ENCODE results near the gene NCAPD3. TPM values are rescaled to one million over a fixed set of nuclear protein-coding genes. Genes with fewer than 3 reads are reported as not detected.
A peak's percentile ranks its signal among the peaks of the same experiment; 100 is the strongest.

Gene NCAPD3
- total and polyA plus RNA-seq, 12 donors, result 6.0 to 25.6 (median 16.7) TPM

DNA sequence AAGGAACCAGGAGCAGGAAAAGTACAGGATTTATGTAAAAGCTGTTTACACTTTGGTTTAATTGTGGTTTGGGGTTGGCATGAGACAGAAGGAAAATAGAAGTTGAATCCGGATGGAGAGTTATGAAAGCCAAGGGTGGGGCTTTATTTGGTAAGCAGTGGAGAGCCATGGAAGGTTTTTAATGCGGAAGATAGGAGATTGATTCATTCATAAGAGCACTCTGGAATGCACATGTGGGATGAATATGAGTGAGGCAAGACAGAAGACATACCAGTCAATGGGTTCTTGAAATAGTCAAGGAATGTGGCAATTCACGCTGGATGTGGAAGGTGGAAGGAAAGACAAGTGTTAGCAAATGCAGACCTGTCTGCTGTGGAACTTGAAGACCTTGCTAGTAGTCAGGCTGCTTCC is 43.1 kb upstream of the NCAPD3 start:
- no peak overlapping the region for H3K27ac ChIP-seq
- intact Hi-C loops (cut with DNase I), result no loop called here
- TF ChIP-seq POLR2A (IDR thresholded peaks at IDR 0.05), result no peak
- TF ChIP-seq, protein P1, sequence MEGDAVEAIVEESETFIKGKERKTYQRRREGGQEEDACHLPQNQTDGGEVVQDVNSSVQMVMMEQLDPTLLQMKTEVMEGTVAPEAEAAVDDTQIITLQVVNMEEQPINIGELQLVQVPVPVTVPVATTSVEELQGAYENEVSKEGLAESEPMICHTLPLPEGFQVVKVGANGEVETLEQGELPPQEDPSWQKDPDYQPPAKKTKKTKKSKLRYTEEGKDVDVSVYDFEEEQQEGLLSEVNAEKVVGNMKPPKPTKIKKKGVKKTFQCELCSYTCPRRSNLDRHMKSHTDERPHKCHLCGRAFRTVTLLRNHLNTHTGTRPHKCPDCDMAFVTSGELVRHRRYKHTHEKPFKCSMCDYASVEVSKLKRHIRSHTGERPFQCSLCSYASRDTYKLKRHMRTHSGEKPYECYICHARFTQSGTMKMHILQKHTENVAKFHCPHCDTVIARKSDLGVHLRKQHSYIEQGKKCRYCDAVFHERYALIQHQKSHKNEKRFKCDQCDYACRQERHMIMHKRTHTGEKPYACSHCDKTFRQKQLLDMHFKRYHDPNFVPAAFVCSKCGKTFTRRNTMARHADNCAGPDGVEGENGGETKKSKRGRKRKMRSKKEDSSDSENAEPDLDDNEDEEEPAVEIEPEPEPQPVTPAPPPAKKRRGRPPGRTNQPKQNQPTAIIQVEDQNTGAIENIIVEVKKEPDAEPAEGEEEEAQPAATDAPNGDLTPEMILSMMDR (IDR thresholded peaks at IDR 0.05), result no peak
- H3K4me1 ChIP-seq (replicated peaks in 1 of 2), result no peaks in the 10 kb centered on the region
- peaks cover 0 to 18% of the 10 kb centered on the region in 2 donors for H3K36me3 ChIP-seq (replicated peaks in 1 of 2)
- DNase-seq, result no peak
- H3K27me3 ChIP-seq, result peaks cover 4% of the 10 kb centered on the region
- no peak overlapping the region for H3K4me3 ChIP-seq
- no peaks in the 10 kb centered on the region for H3K9me3 ChIP-seq (replicated peaks in 1 of 3)
- WGBS, 4 donors, result 58 to 83% (median 64%) methylated on average over 3 of the region's 3 CpGs

DNA sequence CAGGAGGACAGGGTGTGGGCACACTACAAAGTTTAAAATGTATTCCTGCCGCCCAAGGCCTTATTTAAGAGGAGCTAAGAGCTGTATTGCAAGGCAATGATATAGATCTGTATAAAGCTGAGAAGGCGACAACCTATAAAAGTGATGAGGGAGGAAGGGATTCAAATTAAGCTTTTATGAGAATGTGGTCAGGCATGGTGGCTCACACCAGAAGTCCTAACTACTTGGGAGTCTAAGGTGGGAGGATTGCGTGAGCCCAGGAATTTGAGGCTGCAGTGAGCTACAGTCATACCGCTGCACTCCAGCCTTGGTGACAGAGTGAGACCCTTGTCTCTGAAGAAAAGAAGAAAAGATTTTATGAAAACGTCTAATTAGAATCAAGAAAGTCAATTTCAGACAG is 42.7 kb upstream of the NCAPD3 start:
- peaks cover 0 to 22% of the 10 kb centered on the region in 2 donors for H3K36me3 ChIP-seq (replicated peaks in 1 of 2)
- no peak overlapping the region for H3K4me3 ChIP-seq
- peaks cover 2% of the 10 kb centered on the region for H3K27me3 ChIP-seq
- no peak overlapping the region for H3K27ac ChIP-seq
- no peaks in the 10 kb centered on the region for H3K4me1 ChIP-seq (replicated peaks in 1 of 2)
- H3K9me3 ChIP-seq (replicated peaks in 1 of 3), result no peaks in the 10 kb centered on the region
- intact Hi-C loops (cut with DNase I), result no loop called here
- TF ChIP-seq, protein P1 (IDR thresholded peaks at IDR 0.05), result no peak
- TF ChIP-seq POLR2A (IDR thresholded peaks at IDR 0.05), result no peak
- DNase-seq, result no peak
- WGBS, 4 donors, result 82 to 87% (median 83%) methylated on average over 5 of the region's 5 CpGs

DNA sequence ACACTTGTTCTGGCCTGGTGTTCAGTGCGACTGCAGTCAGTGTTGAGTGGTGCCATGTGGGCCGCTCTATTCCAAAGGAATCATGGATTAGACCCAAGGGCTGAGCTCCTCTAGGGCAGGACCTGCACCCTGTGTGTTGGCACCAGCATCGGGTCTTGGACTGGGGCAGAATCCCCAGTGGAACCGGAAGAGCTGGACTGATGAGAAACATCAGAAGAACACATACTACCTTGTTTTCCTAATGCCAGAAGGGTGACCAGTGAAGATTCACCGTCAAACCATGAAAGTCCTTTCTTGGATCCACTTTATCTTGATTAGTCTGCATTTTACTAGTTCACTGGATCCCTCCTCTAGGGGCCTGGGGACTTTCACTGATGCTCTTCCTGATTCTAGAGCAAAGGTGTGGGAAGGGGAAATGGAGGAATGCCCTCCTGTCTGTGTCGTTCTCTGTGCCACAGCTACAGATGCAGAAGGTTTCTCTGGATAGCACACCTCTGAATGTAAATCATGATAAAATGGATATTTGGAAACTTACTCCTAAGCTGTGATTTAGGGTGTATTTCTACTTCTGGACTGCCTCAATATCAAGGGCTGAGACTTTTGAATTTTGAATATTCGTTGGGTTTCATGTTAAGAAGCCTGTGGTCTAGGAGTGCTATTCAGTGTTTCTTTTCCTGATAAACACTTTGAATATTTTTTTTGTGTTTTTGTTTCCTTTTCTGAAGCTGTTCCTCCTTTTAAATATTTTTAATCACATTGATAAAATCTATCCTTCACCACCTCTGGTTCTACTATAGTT is 41.4 kb upstream of the NCAPD3 start:
- Histone ChIP-seq H3K36me3 (replicated peaks in 1 of 2) (peaks cover 0 to 35% of the 10 kb centered on the region in 2 donors), H3K27ac (no peak overlapping the region), H3K27me3 (no peaks in the 10 kb centered on the region), H3K4me3 (no peak overlapping the region), H3K4me1 (replicated peaks in 1 of 2) (no peaks in the 10 kb centered on the region), H3K9me3 (replicated peaks in 1 of 3) (no peaks in the 10 kb centered on the region)
- intact Hi-C loops (cut with DNase I), result no loop called here
- no peak for DNase-seq
- WGBS, 4 donors, result 93 to 95% (median 94%) methylated on average over 7 of the region's 7 CpGs
- TF ChIP-seq POLR2A (IDR thresholded peaks at IDR 0.05), result no peak
- TF ChIP-seq, protein P1 (IDR thresholded peaks at IDR 0.05), result no peak

DNA sequence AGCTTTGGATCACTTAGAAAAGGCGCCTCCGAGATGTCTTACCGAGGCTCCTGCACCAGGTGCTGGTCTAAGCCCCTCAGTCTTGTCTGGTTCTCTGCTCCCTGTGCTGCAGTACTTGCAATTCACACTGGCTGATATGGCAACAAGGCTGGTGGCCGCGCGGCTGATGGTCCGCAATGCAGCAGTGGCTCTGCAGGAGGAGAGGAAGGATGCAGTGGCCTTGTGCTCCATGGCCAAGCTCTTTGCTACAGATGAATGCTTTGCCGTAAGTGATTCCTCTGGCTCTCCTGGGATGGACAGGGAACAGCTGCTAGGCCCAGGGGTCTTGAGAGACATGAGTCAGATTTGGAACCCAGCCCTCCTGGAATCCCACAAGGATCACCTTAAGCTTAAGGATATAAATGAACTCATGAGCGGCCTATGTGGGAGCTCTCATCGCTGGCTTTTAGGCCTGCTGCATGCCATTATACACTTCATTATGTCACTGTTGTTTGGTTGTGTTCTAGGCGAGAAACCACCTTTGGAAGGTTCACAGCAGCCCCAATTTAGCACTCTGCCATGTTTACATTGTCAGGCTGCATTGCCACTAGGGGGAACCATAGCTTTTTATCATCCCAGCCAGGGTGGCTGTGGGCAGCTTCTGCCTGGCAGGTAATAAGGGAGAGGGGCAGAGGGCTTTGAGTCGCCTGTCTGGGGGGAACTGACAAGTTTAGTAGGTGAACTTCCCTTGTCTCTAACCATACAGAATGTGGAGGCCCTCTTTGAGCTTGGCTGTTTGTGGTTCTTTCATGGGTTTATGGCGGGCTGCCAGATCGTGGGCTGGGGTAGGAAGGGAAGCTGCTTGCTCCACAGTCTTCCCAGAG is 38.1 kb upstream of the NCAPD3 start:
- no peak for DNase-seq
- H3K9me3 ChIP-seq (replicated peaks in 1 of 3), result no peaks in the 10 kb centered on the region
- no peaks in the 10 kb centered on the region for H3K27me3 ChIP-seq
- no peak overlapping the region for H3K27ac ChIP-seq
- 91 to 95% (median 91%) methylated on average over 10 to 14 of the region's 14 CpGs for WGBS, 4 donors
- peaks cover 0 to 59% of the 10 kb centered on the region in 2 donors for H3K36me3 ChIP-seq (replicated peaks in 1 of 2)
- TF ChIP-seq POLR2A (IDR thresholded peaks at IDR 0.05), result no peak
- TF ChIP-seq, protein P1 (IDR thresholded peaks at IDR 0.05), result peak in 3 of 6 experiments; percentile 21 to 36 (median 33)
- intact Hi-C loops (cut with DNase I), result no loop called here
- no peaks in the 10 kb centered on the region for H3K4me1 ChIP-seq (replicated peaks in 1 of 2)
- H3K4me3 ChIP-seq, result no peak overlapping the region

Measured in adrenal gland (tissue), 12 donors.